Hematopoietic multipotent progenitor cell treated with erythropoietin and hydrocortisone succinate and interleukin-3 and kit ligand, for 17 days (in vitro differentiated cells): Measurements from ENCODE around the gene MAP7D1.
"Not testable (repeated sequence)": the region's sequence is repeated elsewhere in the genome, so short reads cannot be mapped to it uniquely, and the experiment has no call there.

ENCODE experiments used
- DNase-seq: peaks from one replicate; pipeline ENCODE4 v3.0.0-alpha.2; 2015; ENCODE audit warnings: low spot score

The MAP7D1 gene

DNA sequence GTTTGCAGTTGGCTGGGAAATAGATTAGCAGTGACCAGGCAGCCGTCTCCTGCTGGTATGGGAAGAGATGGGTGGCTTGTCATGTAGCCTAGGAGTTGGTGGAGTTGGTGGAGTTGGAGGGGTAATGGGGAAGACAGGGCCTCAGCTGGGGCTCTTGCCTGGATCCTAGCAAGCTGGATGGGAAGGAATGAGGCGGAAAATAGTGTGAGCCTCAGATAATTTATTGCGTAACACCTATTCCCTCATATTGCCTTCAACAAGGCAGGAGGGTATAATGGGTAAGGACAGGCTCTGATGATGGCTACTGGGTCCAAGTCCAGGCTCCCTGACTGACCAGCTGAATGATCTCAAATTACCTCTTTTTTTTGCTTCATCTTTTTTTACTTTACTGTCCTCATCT lies 12.6 kb downstream of the MAP7D1 start:
- DNase-seq: no peak

DNA sequence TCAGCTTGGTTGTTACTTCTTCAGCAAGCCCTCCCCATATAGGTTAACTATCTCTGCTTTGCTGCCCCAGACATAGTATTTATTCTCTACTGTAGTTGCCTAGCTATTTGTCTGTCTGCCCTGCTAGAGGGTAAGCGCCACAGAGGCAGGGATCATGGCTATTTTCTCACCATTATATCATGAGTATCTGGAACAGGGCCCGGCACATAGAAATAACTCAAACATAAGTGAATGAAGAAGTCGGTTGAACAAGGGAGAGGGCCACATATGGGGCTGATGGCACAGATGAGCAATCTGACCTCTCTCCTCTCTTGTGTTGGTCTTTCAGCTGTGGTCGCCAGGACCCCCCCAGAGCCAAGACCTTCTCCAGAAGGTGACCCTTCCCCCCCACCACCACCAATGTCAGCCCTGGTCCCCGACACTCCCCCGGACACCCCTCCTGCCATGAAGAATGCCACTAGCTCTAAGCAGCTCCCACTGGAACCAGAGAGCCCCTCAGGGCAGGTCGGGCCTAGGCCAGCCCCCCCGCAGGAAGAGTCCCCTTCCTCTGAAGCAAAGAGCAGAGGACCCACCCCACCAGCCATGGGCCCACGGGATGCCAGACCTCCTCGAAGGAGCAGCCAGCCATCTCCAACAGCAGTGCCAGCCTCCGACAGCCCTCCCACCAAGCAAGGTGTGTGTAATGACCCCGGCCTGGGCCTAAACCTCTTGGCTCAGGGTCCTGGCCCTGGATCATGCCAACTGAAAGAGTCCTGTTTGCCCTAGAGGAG lies 14.9 kb downstream of the MAP7D1 start:
- DNase-seq: no peak

DNA sequence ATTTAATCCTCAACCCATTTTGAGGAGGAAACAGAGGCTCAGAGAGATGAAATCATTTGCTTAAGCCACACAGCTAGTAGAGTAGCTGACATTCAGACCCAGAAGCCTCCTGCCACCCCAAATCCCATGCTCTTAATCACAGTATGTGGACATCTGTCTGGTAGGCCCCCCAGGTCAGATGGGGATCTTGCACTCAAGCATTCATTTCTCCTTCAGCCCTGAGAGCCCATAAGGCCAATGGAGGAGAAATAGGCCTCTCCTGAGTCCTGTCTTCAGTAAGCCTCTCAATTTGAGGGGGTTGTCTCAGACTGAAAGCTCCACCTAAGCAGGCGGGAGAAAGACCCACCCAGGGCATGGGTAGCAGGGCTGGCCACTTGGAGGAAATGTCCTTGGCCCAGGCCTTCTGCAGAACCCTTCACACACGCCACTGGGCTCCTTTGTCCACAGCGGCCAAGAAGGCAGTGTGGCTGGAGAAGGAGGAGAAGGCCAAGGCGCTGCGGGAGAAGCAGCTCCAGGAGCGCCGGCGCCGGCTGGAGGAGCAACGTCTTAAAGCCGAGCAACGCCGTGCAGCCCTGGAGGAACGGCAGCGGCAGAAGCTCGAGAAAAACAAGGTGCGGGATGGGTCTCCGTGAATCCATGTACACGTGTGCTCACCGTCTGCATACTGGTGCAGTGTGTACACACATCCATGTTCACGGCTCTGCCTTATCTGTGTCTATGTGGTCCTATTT lies 16.2 kb downstream of the MAP7D1 start:
- DNase-seq: no peak

DNA sequence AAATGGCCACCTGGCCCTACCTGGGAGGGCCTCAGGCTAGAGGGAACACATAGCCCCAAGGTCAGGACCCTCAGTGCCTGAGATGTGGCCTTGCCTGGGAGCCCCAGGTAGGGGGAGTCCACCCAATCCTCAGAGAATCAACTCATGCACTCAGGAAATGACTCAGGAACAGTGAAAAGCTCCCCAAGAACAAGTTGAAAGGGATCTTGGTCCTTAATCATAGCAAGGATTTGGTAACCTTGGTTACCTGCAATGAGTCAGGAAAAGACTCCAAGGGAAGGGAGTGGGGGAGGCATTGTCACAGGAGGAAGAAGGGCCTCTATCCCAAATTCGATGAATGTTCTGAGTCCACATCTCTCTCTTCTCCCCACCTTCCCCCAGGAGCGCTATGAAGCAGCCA lies 17.0 kb downstream of the MAP7D1 start:
- no peak for DNase-seq

DNA sequence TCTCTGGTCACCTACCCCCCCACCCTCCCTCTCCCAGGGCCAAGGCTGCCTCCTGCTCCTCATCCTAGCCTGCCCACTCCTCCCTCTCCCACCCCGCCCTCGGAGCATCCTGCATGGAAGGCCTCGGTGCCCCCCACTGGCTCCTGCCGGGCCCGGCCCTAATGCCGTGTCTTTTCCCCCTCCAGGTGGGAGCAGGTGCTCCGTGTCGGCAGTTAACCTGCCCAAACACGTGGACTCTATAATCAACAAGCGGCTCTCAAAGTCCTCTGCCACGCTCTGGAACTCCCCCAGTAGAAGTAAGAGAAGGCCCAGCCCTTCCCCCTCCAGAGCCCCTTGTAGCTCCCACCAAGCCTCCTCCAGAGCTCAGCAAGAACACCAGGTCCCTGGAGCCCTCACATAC lies 18.8 kb downstream of the MAP7D1 start:
- DNase-seq: no peak

DNA sequence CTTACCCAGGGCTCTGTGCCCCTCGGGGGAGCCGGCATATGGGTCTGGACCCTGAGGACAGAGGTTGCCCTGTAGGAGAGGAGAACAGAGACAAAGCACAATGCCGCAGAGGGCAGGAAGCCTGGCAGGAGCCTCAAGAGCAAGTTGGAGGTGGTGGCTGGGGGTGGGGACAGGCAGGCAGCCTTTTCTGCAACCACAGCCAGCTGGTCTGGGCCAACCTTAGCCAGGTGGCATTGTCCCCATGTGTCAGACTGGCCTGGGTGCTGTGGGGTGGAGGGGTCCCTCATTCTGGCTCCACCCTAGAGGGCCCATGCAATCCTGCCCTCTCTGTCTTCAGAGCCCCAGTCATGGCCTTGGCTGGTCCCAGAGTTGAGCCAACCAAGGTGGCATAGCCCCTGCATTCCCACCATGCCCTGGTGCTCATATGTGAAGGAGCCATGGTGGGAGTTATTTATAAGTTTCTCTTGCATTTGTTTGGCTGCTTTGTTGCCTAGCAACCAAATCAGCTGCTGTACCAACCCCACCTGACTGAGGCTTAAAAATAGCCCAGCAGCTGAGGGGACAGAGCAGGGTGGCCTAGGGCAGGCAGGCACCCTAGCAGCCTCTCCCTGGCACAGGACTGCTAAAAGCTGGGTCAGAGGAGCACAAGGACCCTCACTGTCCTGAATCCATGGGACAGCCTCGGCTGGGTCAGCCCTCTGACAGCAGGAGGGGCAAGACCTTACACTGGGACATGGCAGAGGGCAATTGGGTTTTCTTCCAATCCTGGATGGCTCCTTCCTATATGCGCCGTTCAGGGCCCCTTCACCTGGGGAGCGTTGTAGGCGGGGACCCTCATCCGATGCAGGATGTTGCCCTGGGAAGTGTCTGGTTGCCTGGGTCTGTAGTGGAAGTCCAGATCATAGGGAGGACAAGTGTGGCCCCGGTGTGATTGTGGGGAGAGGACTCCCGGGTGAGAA lies 19.5 kb downstream of the MAP7D1 start:
- DNase-seq: no peak

DNA sequence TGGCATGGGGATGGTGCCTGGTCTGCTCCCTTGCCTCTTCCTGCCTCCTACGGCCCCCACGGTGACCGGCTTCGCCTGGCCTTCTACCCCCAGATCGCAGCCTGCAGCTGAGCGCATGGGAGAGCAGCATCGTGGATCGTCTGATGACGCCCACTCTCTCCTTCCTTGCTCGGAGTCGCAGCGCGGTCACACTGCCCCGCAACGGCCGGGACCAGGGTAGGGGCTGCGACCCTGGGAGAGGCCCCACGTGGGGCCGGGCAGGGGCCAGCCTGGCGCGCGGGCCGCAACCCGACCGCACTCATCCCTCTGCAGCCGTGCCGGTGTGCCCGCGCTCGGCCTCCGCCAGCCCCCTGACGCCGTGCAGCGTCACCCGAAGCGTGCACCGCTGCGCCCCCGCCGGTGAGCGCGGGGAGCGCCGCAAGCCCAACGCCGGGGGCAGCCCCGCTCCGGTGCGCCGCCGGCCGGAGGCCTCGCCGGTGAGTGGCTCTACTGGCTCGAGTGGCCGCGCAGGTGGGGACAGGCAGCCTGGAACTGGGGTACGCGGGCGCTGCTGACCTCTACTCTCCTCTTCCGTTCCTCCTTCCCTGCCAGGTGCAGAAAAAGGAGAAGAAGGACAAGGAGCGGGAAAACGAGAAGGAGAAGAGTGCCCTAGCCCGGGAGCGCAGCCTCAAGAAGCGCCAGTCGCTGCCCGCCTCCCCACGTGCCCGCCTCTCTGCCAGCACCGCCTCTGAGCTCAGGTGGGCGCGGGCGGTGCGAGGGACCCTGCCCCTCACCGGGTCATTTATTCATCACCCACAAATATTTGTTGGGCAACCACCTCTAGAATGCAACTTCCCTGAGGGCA lies 20.4 kb downstream of the MAP7D1 start:
- no peak for DNase-seq

DNA sequence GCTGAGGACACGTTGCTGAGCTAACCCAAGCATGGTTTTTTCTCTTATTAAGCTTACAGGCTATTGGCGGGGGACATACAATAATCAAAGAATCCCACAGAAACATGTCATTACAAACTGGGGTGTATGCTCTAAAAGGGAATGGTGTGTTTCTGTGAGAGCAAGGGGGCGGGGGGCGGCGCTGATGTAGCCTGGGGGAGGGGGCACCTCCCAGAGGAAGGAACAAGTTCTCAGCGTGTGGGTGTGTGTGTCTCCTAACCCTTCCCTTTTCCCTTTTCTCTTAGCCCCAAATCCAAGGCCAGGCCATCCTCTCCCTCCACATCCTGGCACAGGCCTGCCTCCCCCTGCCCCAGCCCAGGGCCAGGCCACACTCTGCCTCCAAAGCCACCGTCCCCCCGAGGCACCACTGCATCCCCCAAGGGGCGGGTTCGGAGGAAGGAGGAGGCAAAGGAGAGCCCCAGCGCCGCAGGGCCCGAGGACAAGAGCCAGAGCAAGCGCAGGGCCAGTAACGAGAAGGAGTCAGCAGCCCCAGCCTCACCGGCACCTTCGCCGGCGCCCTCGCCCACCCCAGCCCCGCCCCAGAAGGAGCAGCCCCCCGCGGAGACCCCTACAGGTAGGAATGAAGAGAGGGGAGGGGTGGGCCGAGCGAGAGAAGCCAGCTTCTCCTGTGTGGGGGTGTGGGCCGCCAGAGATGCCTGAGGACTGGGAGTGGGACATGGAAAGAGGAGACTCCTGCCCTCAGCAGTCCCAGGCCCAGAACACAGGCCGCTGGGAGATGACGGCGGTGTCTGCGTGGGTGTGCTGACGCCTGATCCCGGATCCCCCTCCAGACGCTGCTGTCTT lies 21.9 kb downstream of the MAP7D1 start:
- no peak for DNase-seq

DNA sequence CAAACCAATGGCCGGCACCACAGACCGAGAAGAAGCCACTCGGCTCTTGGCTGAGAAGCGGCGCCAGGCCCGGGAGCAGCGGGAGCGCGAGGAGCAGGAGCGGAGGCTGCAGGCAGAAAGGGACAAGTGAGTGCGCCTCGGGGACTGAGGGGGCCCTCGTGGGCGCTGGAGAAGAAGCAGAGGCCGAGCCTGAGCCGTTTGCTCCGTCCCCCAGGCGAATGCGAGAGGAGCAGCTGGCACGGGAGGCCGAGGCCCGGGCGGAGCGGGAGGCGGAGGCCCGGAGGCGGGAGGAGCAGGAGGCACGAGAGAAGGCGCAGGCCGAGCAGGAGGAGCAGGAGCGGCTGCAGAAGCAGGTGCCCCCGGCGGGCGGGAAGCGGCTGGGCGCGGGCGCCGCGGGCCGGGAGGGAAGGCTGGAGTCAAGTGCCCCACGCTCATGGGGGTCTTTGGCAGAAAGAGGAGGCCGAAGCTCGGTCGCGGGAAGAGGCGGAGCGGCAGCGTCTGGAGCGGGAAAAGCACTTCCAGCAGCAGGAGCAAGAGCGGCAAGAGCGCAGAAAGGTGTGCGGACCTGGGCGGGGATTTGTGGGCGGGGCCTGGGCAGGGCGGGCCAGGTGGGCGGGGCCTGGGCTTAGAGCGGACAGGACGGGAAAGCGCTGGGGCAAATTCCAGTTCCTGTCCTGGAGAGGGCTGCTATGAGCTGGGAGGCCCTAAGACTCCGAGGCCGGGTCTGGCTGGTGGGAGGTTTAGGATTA lies 22.7 kb downstream of the MAP7D1 start:
- no peak for DNase-seq

DNA sequence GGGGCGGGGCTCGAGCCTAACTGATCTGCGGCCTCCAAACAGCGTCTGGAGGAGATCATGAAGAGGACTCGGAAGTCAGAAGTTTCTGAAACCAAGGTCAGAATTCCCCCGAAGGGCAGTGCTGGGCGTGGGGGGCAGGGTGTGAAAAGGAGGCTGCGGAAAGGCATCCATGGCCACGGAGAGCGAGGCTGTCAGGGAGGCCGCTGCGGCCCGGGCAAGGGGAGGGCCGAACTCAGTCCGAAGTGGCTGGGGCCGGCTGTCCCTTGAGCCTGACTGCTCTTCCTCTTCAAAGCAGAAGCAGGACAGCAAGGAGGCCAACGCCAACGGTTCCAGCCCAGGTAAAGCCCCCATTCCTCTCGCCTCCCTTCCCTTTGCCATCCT lies 23.2 kb downstream of the MAP7D1 start:
- DNase-seq: no peak

DNA sequence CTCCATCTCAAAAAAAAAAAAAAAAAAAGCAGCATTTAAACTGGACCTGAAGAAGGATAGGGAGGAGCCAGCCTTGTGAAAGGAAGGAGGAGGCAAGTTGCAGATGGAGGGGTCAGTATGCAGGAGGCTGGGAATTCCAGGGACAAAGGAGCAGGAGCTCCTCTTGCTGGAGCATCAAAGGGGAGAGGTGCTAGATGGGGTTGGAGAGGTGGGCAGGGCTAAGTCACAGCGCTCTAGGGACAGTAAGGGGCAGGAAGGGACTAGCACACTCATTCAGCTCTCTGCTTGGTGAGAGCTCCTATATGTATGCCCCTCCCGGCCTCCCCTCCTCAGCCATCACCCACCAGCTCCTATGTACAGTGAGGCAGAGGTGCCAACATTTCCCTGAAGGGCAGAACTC lies 26.8 kb downstream of the MAP7D1 start:
- DNase-seq: no peak

DNA sequence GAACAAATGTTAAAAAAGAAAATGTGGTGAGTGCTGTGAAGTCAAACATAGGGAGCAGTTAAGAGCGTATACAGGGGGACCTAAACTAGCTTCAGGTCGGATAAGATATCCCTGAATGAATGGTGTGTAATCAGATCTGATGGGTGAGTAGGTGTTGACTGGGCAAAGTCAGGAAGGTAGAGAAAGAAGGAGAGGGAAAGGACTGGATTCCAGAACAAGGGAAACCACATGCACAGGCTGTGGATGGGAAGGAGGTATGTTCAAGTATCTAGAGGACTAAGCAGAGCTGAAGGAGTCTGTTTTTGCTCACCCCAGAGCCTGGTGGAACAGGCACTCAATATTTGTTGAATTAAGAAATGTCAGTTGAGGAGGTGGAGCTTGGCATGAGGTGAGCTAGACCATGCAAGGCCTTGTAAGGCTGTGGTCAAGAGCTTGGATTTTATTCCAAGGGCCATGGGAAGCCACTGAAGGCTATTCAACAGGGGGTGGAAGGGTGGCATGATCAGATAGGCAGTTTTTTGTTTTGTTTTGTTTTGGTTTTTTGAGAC lies 27.4 kb downstream of the MAP7D1 start:
- DNase-seq: no peak

DNA sequence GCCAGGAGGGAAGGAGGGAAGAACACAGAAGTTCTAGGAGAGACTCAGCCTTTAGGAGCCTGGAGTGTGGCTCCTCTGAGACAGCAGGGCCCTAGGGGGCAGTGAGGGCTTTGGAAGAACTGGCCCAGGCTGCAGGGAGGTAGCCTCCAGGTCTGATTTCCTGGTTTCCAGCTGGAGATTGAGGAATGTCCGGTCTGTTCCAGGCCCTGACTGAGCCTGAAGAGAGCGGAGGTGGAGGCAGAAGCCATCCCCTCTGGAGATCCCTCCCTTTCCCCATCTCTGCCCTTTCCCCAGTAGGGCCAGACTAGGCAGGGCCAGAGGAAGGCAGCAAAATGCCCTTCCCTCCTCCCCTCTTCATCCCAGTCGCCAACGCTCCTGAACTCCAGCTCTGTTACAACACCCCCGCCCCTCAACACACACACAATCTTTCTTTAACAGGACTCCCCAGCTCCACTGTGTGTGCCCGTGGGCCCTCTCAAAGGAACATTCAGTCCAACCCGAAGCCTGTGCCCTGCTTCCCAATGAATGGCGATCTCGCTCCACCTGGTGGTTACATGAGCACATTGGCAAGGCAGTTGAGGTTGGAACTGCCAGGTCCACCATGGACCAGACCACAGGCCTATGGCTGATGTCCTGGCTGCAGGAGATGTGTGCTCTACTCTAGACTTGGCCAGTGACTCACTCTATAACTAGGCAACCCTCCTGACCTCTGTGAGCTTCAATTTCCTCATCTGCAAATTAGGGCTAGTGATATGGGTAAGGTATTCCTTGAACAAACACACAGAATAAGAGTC lies 32.0 kb downstream of the MAP7D1 start:
- peak; percentile 92 for DNase-seq

DNA sequence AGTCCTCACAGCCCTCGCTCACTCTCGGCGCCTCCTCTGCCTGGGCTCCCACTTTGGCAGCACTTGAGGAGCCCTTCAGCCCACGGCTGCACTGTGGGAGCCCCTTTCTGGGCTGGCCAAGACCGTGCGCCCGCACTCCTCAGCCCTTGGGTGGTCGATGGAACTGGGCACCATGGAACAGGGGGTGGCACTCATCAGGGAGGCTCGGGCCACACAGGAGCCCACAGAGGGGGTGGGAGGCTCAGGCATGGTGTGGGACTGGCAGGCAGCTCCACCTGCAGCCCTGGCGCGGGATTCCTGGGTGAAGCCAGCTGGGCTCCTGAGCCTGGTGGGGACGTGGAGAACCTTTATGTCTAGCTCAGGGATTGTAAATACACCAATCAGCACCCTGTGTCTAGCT lies 40.8 kb downstream of the MAP7D1 start:
- DNase-seq: not testable (repeated sequence)

DNA sequence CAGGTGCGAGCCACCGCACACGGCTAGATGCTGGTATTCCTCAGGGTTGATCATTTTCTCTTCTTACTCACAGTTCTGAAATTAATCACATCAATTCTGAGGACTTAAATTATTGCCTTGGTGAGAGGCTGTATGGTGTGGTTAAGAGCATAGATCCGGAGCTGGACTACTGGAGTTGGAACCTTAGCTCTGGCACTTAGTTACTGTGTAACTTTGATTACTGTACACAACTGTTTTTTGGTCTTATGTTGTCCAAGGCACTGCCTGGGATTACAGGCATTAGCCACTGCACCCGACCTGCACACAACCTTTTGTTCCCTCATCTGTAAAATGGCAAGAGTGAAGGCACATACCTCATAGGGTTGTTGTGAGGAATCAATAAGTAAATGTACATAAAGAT lies 42.7 kb downstream of the MAP7D1 start:
- DNase-seq: no peak

DNA sequence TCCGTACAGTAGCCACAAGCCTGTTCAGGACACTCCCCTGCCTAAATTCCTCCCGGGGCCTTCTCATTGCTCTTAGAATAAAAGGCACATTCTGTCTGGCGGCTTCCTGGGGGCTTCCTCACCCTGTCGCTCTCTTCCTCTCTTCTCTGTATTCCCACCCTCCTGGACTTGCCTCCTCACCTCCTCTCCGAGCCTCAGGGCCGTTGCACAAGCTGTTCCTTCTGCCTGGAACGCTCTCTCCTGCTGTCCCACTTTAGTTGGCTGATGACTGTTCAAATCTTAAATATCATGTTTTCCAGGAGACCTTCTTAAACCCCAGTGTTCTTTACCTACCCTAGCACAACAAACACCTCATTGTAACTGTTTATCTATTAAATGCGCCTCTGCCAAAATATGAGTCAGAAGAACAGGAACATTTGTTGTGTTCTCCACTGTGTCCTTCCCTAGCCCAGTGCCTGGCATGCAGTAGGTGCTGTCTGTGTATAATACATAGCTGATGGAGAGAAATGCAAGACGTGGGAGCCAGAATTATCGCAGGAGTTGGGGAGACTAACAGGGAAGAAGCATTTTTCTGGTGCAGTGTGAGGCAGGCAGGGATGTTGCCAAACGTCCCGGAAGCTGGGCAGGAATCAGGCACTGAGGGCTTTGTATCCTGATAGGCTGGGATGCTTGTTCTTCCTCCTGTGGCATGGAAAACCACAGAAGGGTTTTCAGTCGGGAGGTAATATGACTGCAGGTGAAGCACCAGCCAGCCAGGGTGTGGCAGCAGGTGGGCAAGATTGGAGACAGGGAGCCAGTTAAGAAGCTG lies 44.2 kb downstream of the MAP7D1 start:
- DNase-seq: no peak

DNA sequence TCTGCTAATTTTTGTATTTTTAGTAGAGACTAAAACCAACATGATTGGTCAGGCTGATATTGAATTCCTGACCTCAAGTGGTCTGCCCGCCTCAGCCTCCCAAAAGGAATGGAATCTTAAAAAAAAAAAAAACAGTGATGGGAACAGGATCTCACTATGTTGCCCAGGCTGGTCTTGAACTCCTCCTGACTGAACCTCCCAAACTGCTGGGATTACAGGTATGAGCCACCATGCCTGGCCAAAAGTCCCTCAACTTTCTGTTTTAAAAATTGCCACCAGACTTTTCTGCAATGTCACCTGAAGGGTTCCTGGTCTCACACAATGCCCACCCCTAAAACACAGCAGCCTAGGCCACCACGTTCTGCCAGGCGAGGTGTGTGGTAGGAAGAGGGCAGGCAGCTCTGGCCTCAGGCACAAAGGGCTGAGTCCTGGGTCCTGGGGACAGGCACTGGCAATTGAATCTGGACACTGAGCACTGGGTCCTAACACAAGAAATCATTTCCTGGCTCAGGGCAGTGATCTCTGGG lies 47.1 kb downstream of the MAP7D1 start:
- DNase-seq: no peak
